Activated T-helper 17 cell treated with anti-CD3 and anti-CD28 coated beads, Interleukin-2, amount 50 U/mL, for 72 hours (primary cell): ENCODE results near the gene EEF1AKMT1. TPM values are rescaled to one million over a fixed set of nuclear protein-coding genes. Genes with fewer than 3 reads are reported as not detected.

ENCODE experiments used
- ATAC-seq: fragments of 150-1000 bp; cut with Tn5 transposase; replicated peaks from 2 replicates; pipeline ENCODE4 v1.10.0; 2021; ENCODE audit warnings: mild to moderate bottlenecking, moderate library complexity
- H3K27ac Mint-ChIP-seq: one replicate; pipeline ENCODE4 v1.8.0; 2022; ENCODE audit warnings: mixed read lengths
- H3K27me3 Mint-ChIP-seq: one replicate; pipeline ENCODE4 v1.8.0; 2022; ENCODE audit warnings: mixed read lengths
- H3K36me3 Mint-ChIP-seq: one replicate; pipeline ENCODE4 v1.8.0; 2022; ENCODE audit warnings: low read depth, mild to moderate bottlenecking, mixed read lengths
- H3K4me1 Mint-ChIP-seq: one replicate; pipeline ENCODE4 v1.8.0; 2022; ENCODE audit warnings: mixed read lengths
- H3K4me3 Mint-ChIP-seq: one replicate; pipeline ENCODE4 v1.8.0; 2022; ENCODE audit warnings: mild to moderate bottlenecking, mixed read lengths
- H3K9me3 Mint-ChIP-seq: one replicate; pipeline ENCODE4 v1.8.0; 2022; ENCODE audit warnings: mixed read lengths
- total RNA-seq, 2 donors: library from RNA; stranded (reverse); gene quantifications; one replicate each; pipeline ENCODE4 v1.2.3, GENCODE V29; 2022

Gene EEF1AKMT1
- total RNA-seq, 2 donors from 2014 or later: 12.1 to 15.6 TPM

DNA sequence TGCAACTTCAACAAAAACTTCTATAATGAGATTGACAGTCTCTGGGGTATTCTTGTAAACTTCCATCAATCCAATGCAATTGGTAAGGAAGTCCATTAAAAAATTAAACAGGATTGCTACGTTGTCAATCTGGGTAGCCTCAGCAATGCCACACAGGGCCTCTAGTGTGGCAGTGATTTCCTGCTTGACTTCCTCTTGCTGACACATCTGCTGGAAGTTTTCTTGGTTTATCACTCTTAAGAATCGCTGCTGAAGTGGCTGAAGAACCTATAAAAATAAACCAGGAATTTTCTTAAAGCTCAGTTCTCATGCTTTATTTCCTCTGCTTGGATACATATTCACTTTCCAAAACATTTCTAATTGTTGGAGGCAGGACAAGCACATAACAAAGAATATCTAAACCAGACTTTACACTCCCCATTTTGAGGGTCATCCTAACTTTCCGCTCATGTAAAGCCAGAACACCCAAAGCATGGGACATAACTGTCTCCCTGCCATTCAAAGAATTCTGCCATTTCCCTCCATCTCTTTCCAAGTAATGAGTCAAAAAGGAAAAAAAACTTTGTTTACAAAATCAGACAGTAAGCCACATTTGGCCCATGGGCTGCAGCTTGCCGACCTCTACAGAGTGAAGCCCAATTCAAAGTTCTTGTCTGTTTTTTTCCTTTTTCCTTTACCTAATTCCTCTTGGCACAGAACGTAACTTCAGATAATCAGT, 23.2 kb upstream of the EEF1AKMT1 start:
- Mint-ChIP-seq H3K27me3 (no peaks in the 10 kb centered on the region), H3K9me3 (no peaks in the 10 kb centered on the region), H3K36me3 (peaks cover 88% of the 10 kb centered on the region), H3K4me1 (peaks cover 6% of the 10 kb centered on the region), H3K4me3 (no peak overlapping the region), H3K27ac (peak overlapping the region; percentile 73)
- ATAC-seq: no peak

DNA sequence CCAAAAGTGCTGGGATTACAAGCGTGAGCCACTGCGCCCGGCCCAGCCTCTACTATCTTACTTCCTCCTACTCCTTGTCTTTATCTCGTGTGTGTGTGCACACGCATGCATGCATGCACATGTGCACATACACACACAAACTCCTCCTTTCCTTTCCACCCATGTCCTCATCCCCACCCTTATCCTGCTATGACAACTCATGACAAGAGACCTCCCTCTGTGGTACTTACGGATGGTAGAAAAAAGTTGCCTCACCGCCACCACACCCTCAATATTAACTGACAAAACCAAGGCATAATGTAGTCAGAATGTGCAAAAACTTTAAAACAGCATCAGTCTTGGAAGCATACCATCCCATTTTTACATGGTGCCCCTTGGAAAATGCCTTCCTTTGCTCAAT, 15.9 kb upstream of the EEF1AKMT1 start:
- ATAC-seq: no peak
- H3K27ac Mint-ChIP-seq: no peak overlapping the region
- H3K4me3 Mint-ChIP-seq: no peak overlapping the region
- H3K27me3 Mint-ChIP-seq: no peaks in the 10 kb centered on the region
- peaks cover 77% of the 10 kb centered on the region for H3K36me3 Mint-ChIP-seq
- H3K9me3 Mint-ChIP-seq: no peaks in the 10 kb centered on the region
- no peaks in the 10 kb centered on the region for H3K4me1 Mint-ChIP-seq

DNA sequence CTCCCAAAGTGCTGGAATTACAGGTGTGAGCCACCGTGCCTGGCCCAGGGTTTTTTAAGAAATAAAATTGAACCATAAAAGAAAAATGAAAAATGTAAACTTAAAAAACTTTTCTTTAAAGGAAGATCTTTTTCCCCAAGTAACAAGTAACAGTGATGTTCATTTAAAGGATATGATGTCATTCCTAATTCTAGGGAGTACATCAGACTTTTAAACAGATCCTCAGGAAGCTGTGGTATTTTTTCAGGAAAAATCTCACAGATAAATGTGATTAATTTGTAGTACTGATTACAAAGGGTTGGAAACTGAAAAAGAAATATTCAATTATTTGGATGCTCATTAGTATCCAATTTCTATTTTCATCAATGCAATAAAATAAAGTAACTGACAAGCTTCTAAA, 14.6 kb upstream of the EEF1AKMT1 start:
- Mint-ChIP-seq H3K9me3 (no peaks in the 10 kb centered on the region), H3K27me3 (no peaks in the 10 kb centered on the region), H3K27ac (no peak overlapping the region), H3K4me1 (peaks cover 6% of the 10 kb centered on the region), H3K4me3 (no peak overlapping the region), H3K36me3 (peaks cover 76% of the 10 kb centered on the region)
- no peak for ATAC-seq

DNA sequence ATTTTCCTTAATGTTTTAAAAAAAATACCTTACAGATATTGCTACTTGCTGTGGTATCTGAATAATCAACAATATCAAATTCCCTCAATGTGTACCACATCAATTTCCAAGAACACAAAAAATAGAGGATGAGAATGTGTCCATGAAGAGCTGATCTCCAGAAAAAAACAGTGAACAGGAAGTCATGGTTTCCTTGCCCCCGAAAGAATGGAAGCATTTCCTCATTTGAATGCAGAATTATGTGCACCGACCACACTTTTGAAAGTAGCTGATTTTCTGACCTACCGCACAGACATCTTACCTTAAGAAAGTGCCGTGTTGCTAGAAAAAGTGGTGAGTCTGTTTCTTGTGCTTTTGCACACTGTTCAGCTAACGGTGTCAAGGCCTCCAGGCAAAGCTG, 13.4 kb upstream of the EEF1AKMT1 start:
- ATAC-seq: no peak

DNA sequence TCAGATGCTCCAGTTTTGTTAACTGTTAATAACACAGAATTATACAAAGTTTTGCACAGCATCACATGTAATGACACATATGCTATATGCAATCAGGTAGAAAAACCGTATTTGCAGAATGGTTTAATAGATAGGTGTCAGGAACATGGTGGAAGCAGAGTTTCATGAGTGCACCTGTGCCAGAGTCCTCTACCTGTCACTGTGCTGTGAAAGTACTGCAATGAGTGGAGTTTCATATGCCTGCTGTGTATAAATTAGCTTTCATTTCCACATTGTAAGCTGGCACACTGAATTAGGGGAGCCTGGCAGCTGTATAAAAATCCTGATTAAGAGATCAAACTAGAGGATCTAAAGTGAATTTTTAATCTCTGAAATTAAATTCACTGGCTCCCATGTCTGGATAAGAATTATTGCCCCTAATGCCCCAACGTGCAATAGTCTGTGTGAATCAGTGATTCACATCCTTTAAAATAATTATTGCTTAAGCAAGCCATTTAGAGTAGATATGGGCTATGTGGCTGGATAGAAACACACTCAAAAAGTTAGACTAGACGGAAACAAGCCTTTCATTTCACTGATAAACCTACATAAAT, 8.5 kb upstream of the EEF1AKMT1 start:
- no peaks in the 10 kb centered on the region for H3K27me3 Mint-ChIP-seq

More for the DNA sequence above, 13.4 kb upstream of the EEF1AKMT1 start:
- Mint-ChIP-seq H3K4me3 (no peak overlapping the region), H3K27me3 (no peaks in the 10 kb centered on the region), H3K4me1 (peaks cover 6% of the 10 kb centered on the region), H3K9me3 (no peaks in the 10 kb centered on the region), H3K36me3 (peaks cover 80% of the 10 kb centered on the region), H3K27ac (no peak overlapping the region)

DNA sequence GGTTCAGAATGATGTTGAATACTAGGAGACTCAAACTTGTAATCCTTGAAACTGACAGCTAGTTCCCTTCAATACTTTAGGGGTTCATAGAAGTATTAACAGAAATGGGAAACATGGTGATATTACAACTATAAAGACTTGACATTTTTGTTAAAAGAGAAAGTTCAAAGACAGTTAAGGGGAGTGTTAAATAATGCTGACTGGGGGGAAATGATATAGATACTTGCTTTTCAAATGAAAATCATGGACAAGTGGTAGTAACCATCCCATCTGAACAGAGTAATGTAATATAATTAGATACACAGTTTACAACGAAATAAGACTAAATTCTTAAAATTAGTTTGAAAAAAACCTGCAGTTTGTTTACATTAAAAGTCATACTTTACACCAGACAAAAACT, 6.6 kb upstream of the EEF1AKMT1 start:
- Mint-ChIP-seq H3K4me1 (peaks cover 6% of the 10 kb centered on the region), H3K27me3 (no peaks in the 10 kb centered on the region), H3K36me3 (peaks cover 42% of the 10 kb centered on the region), H3K4me3 (no peak overlapping the region), H3K9me3 (no peaks in the 10 kb centered on the region), H3K27ac (no peak overlapping the region)
- ATAC-seq: no peak

More for the DNA sequence above, 8.5 kb upstream of the EEF1AKMT1 start:
- Mint-ChIP-seq H3K4me3 (no peak overlapping the region), H3K4me1 (peaks cover 6% of the 10 kb centered on the region), H3K36me3 (peaks cover 51% of the 10 kb centered on the region), H3K9me3 (no peaks in the 10 kb centered on the region), H3K27ac (peak overlapping the region; percentile 31)
- peak; percentile 35 for ATAC-seq

DNA sequence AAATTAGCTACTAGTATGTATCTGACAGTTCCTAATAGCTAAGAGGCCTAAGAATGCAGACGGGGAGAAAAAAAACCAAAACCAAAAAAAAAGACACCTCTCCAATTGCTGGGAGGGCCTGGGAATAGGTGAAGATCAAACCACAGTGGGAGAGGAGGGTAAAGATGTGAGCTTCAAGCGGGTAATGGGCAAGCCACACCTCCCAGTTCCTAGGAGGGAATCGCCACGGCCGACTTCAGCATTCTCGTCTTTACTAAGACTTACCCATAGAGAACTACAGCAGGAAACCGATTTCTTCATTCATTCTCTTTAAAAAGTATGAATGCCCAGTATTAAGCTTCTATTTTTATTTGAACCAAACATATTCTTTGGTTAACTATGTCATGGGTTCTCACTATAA, 5.6 kb upstream of the EEF1AKMT1 start:
- no peak overlapping the region for H3K27ac Mint-ChIP-seq

DNA sequence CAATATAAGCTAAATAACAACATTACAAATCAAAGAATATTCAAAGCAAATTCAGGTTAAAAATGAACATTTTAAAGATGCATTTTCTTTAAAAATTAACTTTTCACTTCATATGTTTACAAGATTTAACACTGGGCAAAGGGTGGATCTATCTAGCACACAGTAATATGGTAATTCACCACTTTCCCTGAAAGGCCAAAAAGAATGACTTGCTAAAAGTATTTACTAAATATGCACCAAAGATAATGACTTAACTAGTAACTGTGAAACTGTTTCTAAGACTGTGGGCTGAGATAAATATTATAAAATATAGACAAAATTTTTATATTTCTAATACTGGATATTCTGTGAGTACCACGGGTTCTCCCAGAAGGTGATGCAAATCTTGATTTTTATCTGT, 4.5 kb upstream of the EEF1AKMT1 start:
- H3K9me3 Mint-ChIP-seq: no peaks in the 10 kb centered on the region
- H3K36me3 Mint-ChIP-seq: peaks cover 37% of the 10 kb centered on the region
- H3K27ac Mint-ChIP-seq: no peak overlapping the region
- no peak for ATAC-seq
- no peak overlapping the region for H3K4me3 Mint-ChIP-seq
- H3K4me1 Mint-ChIP-seq: no peaks in the 10 kb centered on the region
- no peaks in the 10 kb centered on the region for H3K27me3 Mint-ChIP-seq

More for the DNA sequence above, 5.6 kb upstream of the EEF1AKMT1 start:
- Mint-ChIP-seq H3K4me1 (peaks cover 6% of the 10 kb centered on the region), H3K9me3 (no peaks in the 10 kb centered on the region), H3K27me3 (no peaks in the 10 kb centered on the region), H3K4me3 (no peak overlapping the region), H3K36me3 (peaks cover 40% of the 10 kb centered on the region)
- ATAC-seq: no peak

DNA sequence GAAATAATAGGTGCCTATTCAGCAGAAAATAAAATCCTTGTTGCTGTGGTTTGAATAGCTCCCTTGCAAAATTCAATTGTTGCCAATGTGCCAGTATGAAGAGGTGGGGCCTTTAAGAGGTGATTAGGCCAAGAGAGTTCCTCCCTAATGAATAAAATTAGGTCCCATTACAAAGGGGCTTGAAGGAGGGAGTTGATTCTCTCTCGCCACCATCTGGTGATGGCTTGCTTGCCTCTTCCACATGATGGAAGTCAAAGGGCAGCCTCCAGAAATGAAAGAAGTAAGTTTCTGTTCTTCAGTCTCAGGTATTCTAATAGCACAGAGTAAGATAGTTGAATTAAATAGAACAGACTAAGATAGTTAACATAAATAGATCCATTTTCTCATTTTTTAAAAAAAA, 3.0 kb upstream of the EEF1AKMT1 start:
- no peak for ATAC-seq
- peaks cover 6% of the 10 kb centered on the region for H3K4me1 Mint-ChIP-seq
- no peaks in the 10 kb centered on the region for H3K27me3 Mint-ChIP-seq
- H3K4me3 Mint-ChIP-seq: no peak overlapping the region
- no peak overlapping the region for H3K27ac Mint-ChIP-seq
- no peaks in the 10 kb centered on the region for H3K9me3 Mint-ChIP-seq
- H3K36me3 Mint-ChIP-seq: peaks cover 33% of the 10 kb centered on the region

DNA sequence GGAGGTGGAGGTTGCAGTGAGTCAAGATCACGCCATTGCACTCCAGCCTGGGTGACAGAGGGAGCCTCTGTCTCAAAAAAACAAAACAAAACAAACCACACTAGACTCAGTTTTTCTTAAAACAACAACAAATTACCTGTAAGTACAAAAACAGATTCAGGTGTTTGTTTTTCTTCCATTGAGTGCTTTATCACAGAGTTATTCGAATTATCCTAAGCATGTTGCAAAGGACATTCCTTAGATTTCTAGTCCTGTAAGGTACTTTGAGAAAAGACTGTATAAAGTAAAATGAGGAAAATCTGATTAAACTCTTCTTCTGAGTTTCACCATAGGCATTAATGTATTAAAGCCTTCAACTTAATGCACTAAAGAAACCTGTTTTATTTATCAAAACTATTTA, 2.2 kb upstream of the EEF1AKMT1 start:
- Mint-ChIP-seq H3K4me1 (peaks cover 6% of the 10 kb centered on the region), H3K36me3 (peaks cover 34% of the 10 kb centered on the region), H3K4me3 (no peak overlapping the region), H3K27ac (no peak overlapping the region), H3K27me3 (no peaks in the 10 kb centered on the region), H3K9me3 (no peaks in the 10 kb centered on the region)
- no peak for ATAC-seq

DNA sequence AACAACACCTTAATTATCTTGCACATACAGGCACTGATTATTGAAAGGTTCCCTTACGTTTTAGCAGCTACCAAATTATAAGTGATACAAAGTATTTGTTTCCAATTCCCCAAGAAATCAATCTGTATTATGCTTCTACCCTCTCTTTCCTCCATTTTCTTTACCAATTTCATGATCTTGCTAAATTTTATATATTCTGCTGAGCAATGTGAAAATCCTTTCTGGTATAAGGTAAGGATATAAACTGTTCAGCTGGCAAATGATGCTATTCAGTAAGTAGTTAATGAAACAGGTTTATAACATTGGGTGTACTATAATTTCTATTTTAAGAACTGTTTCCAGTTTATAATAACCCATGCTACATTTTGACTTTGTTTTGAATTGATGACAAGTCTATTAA, 985 bp upstream of the EEF1AKMT1 start:
- ATAC-seq: no peak

DNA sequence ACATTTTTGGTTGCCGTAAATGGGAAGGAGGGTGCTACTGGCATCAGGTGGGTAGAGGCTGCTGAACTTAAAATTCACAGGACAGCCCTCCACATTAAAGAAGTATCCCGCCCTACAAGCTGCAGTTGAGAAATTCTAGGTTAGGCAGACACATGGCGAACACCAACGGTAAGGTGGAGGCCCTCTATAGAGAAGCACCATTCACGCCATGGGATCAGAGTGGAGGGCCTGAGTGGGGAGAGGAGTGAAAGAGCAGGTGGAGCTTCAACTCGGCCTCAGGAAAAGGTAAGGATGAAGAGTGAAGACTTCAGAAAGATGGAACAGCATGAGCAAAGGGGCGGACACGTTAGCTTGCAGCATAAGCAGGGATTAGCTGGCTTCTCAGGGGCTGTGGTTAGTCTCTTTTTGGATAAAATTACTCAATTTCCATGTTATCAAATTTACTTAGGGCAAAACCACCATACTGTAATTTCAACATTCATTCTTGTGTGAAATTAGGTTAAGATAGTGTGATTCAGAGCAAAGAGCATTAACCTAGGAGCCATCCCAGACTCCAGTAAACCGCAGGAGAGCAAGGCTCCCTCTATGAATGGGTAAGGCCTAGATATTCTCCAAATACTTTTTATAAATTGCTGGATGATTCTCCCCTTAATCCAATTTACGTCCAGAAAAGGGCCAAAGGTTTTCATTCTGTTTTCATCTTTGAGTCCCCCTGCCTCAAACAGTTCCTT, 1.2 kb downstream of the EEF1AKMT1 start:
- no peaks in the 10 kb centered on the region for H3K27me3 Mint-ChIP-seq
- H3K36me3 Mint-ChIP-seq: peaks cover 60% of the 10 kb centered on the region
- peaks cover 3% of the 10 kb centered on the region for H3K9me3 Mint-ChIP-seq
- H3K4me3 Mint-ChIP-seq: peak overlapping the region; percentile 85
- no peak for ATAC-seq
- H3K27ac Mint-ChIP-seq: peak overlapping the region; percentile 95
- peaks cover 16% of the 10 kb centered on the region for H3K4me1 Mint-ChIP-seq

More for the DNA sequence above, 985 bp upstream of the EEF1AKMT1 start:
- Mint-ChIP-seq H3K4me1 (peaks cover 9% of the 10 kb centered on the region), H3K36me3 (peaks cover 46% of the 10 kb centered on the region), H3K27me3 (no peaks in the 10 kb centered on the region), H3K4me3 (peak overlapping the region; percentile 85), H3K27ac (peak overlapping the region; percentile 95), H3K9me3 (no peaks in the 10 kb centered on the region)

DNA sequence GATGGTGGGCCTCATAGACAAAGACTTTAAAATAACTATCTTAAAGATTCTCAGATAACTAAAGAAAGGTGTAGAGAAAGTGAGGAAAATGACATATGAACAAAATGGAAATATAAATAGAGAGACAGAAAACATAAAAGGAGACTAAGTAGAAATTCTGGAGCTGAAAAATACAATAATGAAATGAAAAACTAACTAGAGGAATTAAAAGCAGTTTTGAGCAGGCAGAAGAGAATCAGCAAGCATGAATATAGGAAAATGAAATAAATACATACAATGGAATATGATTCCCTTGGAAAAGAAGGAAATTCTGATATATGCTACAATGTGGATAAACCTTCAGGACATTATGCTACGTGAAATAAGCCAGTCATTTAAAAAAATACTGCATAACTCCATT, 3.9 kb downstream of the EEF1AKMT1 start:
- no peaks in the 10 kb centered on the region for H3K27me3 Mint-ChIP-seq
- ATAC-seq: no peak
- H3K4me3 Mint-ChIP-seq: no peak overlapping the region
- no peak overlapping the region for H3K27ac Mint-ChIP-seq
- H3K9me3 Mint-ChIP-seq: peaks cover 5% of the 10 kb centered on the region
- peaks cover 16% of the 10 kb centered on the region for H3K4me1 Mint-ChIP-seq
- peaks cover 65% of the 10 kb centered on the region for H3K36me3 Mint-ChIP-seq

DNA sequence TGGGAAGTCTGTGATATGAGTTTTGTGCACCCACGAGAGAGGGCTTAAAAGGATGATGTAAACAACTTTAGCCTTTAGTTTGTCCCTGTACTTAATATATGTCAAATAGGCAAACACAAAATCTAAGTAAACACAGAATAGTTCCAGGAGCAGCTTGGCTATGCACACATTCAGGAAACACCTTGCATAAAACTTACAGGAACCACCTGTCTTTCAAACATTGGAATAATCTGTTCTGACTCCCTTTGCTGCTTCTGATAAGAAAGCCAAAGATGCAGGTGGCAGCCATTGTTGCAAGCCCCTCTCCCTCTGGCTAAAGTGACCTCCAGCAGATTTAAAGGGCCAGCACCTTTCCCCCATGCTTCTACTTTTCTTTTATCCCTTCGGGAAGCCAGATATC, 4.7 kb downstream of the EEF1AKMT1 start:
- Mint-ChIP-seq H3K4me3 (no peak overlapping the region), H3K36me3 (peaks cover 65% of the 10 kb centered on the region), H3K27ac (no peak overlapping the region)

More for the DNA sequence above, 4.7 kb downstream of the EEF1AKMT1 start:
- Mint-ChIP-seq H3K4me1 (peaks cover 16% of the 10 kb centered on the region), H3K9me3 (peaks cover 5% of the 10 kb centered on the region), H3K27me3 (no peaks in the 10 kb centered on the region)
- ATAC-seq: no peak
